ENCODE measurements around the gene PKNOX2.

DNA sequence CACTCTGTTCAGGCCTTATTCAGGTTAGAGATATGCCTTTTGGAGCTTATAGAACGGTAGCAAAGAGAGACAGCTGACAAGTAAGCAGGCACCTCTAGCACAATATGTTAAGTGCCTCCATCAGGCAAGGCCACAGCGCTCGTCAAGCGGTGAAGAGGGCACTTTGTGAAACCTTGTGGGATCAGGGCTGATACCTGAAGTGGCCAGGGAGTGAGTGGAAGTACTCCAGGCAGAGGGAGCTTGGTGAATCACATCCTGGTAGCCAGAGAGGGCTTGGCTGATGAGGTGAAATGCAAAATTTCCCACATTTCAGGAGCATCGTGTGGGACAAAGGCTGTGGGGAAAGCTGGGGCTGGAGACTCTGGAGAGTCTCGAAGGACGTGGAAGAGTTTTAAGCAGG lies 87.4 kb downstream of the PKNOX2 start:
- TF ChIP-seq, protein P1, sequence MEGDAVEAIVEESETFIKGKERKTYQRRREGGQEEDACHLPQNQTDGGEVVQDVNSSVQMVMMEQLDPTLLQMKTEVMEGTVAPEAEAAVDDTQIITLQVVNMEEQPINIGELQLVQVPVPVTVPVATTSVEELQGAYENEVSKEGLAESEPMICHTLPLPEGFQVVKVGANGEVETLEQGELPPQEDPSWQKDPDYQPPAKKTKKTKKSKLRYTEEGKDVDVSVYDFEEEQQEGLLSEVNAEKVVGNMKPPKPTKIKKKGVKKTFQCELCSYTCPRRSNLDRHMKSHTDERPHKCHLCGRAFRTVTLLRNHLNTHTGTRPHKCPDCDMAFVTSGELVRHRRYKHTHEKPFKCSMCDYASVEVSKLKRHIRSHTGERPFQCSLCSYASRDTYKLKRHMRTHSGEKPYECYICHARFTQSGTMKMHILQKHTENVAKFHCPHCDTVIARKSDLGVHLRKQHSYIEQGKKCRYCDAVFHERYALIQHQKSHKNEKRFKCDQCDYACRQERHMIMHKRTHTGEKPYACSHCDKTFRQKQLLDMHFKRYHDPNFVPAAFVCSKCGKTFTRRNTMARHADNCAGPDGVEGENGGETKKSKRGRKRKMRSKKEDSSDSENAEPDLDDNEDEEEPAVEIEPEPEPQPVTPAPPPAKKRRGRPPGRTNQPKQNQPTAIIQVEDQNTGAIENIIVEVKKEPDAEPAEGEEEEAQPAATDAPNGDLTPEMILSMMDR (IDR thresholded peaks at IDR 0.05; ENCODE audit: low read depth, low read length, poor library complexity, severe bottlenecking): no peak
- TF ChIP-seq EZH2phosphoT487 (IDR thresholded peaks at IDR 0.05; ENCODE audit: borderline replicate concordance, low read length): no peak

All from DOHH2 (cell line).